Middle frontal gyrus (tissue), 1 donor: ENCODE results near the gene MRPL4.

ENCODE experiments used
- DNase-seq: peaks from one replicate; pipeline ENCODE4 v3.0.0-alpha.2; 2015; ENCODE audit warnings: low spot score; ENCODE audit errors: extremely low spot score

The MRPL4 gene

DNA sequence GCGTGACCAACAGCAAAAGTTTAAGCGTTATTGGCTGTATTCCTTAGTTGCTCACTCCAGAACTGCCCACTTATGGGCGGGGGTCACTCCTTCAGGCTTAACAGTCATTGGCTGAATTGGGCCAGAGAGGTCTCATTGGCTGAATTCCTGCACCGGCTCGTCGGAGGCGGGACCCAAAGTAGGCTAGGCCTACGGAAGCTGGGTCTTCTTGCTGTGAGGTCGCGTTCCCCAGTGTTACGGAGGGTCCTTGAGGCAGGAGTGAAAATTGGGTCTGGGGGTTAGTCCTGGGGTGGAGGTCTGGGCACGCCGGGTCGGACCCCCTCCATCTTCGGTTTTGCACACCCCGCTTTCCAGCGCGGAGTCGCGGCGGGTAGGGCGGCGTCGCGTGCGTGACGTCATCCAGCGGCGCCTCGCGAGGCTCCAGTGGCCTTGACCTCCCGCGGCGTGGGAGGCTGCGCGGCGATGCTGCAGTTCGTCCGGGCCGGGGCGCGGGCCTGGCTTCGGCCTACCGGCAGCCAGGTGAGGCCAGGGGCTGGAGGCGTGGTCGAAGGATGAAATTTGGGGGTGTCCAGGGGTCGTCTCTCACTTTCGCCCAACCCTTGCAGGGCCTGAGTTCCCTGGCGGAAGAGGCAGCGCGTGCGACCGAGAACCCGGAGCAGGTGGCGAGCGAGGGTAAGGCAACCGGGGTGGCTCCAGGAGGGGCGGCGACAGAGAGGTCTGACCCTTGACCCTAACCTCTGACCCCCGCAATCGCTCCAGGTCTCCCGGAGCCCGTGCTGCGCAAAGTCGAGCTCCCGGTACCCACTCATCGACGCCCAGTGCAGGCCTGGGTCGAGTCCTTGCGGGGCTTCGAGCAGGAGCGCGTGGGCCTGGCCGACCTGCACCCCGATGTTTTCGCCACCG lies at the start of gene MRPL4:
MRPL4 (plus strand) TSS at position 423 of the 903 bp plus-strand sequence; CDS start at position 463, 40 bp downstream.
- peak; percentile 98 for DNase-seq

GRCh38 chr19:10203686-10204085 lies 48.3 kb upstream of the MRPL4 start:
- no peak for DNase-seq

- no peak for DNase-seq
These were observed 46.4 kb upstream of the MRPL4 start for GRCh38 chr19:10205636-10206035.

DNA sequence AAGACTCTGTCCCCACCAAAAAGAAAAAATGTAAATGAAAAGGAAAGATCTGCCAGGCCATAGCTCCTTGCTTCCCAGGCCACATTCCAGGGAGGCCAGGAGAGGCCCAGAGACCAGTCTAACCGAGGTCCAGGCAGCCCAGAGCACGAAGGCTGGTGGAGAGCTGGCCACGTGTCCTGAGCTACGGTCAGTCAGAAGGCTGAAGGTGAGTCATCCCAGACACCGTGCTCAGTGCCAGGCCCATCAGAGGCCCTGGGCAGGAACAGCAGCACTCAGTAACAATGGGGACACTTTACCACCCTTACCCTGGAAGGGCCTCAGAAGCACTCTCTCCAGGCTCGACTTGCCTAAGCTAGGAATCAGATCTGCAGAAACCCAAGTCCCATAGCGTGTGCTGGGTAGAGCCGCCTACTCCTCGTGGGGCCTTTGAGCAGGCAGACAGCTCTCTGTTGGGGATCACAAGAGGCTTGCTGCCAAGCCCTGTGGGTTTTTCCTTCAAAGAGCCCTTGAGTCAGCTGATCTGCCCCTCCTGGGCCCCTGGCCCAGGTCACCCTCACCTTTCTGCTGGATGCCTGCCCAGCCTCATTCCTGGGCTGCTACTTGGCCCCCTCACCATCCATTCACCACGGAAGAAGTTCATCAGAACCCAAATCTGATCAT lies 45.7 kb upstream of the MRPL4 start:
- DNase-seq: no peak

DNA sequence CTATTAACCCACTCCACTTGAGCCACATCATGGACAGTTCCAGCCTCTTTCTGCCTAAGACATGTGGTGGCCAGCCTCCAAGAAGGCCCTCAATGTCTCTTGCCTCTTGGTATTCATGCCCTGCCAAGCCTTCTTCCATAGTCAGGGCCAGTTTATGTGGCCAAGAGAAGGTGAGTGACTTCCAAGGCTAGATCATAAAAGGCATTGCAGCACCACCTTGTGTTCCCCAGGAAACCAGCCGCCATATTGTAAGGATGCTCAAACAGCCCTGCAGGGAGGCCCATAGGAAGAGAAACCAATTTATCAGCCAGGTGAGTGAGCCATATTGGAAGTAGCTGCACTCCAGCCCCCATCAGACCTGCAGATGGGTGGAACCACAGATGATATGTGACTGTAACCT lies 45.0 kb upstream of the MRPL4 start:
- DNase-seq: no peak

- DNase-seq: no peak
These were observed 42.7 kb upstream of the MRPL4 start for GRCh38 chr19:10209315-10209714.

DNA sequence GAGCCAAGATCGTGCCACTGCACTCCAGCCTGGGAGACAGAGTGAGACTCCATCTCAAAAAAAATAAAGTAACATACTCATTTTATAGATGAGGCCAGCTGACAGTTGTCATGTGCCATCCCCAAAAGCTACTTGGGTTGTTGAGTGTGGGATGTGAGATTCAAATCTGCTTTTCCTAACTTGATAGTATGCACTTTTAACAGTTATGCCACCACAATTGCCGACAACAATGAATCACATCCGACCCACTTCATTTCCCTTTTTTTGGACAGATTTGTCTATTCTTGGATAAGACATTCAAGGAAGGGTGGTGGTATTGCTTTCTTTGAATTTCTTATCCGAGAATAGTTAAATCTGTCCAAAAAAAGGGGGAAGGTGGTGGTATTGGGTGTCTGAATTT lies 41.0 kb upstream of the MRPL4 start:
- DNase-seq: no peak

- no peak for DNase-seq
These were observed 40.3 kb upstream of the MRPL4 start for GRCh38 chr19:10211691-10212090.

- DNase-seq: no peak
These were observed 37.2 kb upstream of the MRPL4 start for GRCh38 chr19:10214784-10215183.

DNA sequence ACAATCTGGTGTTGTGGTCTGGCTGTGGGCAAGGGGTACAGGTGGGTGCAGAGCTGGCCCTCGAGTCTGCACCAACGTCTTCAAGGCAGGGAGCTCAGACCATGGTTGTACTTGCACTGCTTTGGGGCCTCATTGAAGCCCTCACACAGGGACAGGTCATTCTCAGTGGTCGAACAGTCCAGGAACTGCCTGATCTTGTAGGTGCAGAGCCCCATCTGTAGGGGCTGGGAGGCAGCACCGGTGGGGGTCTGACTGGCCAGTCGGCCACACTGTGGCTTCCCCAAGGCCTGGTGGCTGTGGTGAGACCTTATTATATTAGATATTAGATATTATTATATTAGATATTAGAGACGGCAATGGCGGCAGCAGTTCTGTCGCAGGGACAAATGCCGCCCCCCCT lies 34.9 kb upstream of the MRPL4 start:
- no peak for DNase-seq

DNA sequence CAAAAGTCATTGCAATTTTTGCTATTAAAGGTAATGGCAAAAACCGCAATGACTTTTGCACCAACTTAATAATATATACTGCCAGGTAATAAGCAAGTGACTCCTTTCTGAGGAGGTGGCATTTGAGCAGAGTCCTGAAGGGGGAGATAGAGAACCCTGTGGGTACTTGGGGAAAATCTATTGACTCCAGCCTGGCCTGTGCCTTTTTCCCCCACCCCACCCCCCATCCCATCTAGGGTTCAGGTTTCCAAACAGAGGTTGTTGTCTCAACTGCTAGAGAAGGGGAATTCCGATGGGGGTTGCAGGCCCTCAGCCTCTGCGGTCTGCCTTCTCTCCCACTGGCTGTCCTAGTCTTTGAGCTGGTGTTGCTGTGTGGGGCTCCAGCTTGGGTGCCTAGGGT lies 32.3 kb upstream of the MRPL4 start:
- DNase-seq: no peak

DNA sequence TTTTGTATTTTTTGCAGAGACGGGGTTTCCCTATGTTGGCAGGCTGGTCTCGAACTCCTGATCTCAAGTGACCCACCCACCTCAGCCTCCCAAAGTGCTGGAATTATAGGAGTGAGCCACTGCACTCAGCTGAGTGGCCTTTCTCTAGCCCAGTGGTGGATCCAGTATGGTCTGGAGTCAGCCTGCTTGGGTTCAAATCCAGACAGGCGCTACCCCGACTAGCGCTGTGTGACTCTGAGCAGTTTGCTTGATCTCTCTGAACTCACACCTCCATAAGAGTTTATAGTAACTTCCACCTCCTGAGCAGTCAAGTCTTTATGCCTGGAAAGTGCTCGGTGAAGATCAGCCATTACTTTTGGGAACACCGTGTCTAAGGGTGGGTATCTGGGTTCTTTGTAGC lies 31.3 kb upstream of the MRPL4 start:
- no peak for DNase-seq

DNA sequence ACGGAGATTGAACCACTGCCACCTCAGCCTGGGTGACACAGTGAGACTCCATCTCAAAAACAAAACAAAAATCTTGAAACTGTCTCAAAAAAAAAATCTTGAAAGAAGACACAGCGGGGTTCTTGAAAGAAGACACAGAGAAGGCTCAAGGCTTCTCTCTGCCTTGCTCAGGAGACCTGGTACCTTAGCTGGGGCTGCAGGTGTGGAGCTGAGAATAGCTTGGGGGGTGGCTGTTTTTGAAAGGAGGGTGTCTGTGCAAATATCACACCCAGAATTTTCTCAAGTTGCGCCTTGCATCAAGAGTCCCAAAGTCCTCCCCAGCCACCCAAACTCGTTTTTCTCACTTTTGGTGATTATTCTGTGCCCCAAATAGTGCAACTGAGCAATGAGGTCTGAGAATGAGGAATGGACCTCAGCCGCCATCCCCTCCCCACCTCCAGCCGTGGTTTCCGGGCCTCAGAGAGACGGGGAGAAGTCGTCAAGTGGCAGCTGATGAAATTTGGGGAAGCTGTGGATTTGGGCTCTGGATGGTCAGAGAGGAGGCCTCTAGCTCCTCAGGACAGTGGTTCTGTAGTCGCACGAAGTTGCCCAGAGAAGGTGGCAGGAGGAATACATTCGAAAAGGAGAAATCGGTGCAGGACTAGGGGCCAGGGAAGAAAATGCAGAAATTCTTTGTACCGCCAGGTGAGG lies 29.7 kb upstream of the MRPL4 start:
- DNase-seq: no peak

- no peak for DNase-seq
These were observed 28.4 kb upstream of the MRPL4 start for GRCh38 chr19:10223488-10224213.

DNA sequence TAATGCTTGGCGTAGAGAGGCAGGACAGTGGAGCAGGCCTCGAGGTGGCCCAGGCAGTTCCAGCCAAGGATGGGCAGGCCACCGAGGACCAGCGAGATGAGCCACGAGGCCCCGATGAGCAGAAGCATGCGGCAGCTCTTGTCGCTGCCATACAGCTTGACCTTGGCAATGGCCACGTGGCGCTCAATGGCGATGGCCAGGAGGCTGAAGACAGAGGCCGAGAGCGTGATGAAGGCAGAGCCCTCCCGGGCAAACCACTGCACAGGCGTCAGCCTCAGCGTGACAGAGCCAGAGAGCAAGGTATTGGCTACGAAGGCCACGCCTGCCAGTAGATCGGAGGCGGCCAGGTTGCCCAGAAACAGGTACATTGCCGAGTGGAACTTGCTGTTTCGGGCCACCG lies 27.7 kb upstream of the MRPL4 start:
- DNase-seq: no peak

- no peak for DNase-seq
These were observed 26.0 kb upstream of the MRPL4 start for GRCh38 chr19:10226021-10226375.

DNA sequence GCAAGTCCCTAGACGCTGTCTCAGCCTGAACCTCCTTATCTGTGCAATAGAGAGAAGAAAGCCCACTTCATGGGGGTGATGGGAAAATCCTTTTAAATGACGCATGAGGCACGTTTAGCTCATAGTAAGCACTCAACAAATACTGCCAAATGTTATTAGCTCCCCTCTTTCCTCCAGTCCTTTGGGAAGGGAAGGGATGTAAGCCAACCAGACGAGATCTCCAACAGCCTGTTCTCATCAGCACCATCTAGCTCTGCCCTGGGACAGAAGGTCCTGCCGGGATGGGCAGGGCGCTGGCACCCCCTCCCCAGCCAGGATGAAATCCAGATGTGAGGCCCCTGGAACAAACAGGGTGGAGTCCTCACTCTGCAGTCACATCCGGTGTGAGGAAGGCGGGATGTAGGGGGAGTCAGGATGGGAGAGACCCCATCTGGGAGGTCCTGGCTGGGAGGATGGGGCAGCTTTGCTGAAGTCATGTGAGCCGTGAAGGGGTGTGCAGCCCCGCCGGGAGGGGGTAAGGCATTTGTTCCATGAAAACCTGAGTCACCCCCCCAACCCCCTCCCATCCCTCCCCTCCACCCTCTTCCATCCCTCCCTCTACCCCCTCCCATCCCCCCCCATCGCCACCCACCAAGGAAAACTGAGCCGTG lies 25.5 kb upstream of the MRPL4 start:
- DNase-seq: no peak

- peak; percentile 83 for DNase-seq
These were observed 24.7 kb upstream of the MRPL4 start for GRCh38 chr19:10227026-10227971.

DNA sequence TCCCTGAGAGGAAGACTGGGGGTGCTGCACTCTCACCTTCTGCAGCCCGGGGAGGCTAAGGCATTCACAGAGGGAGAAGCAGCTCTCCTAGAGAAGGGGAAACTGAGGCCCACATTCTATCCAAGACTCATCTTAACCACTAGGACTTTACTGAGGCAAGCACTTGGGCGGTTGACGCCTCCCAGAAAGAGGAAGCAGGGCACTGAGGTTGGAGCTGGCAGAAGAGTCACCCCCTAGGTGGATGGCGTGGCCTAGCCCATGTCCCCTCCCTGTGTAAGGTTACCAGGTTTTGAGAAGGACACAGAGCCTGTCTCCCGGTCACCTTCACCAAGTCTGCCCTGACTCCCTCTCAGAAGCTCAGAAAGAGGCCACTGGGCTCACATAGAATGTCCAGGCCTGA lies 23.6 kb upstream of the MRPL4 start:
- DNase-seq: no peak

DNA sequence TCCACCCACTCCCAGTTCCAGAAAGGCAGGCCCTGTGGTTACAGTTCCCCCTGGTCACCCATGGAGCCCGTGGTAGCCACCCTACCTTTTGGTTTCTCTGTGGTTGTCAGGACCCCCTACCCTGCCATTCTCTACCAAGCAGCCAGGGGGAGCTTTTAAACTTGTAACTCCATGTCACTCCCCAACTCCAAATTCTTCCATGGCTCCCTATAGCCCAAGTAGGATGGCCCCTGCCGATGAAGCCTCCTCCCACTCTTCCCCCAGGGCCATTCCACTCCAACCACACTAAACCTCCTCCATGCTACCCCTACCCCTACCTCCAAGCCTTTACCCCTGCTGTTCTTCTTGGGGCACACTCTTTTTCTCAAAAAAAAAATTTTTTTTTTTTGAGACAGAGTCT lies 23.1 kb upstream of the MRPL4 start:
- DNase-seq: no peak
